ENCODE data around the gene RAB27B. TPM values are rescaled to one million over a fixed set of nuclear protein-coding genes. Genes with fewer than 3 reads are reported as not detected.
A peak's percentile ranks its signal among the peaks of the same experiment; 100 is the strongest.

Gene RAB27B
- 0.80 TPM for total RNA-seq
- polyA plus RNA-seq (ENCODE audit: insufficient read depth in 1 of 8, insufficient read length in 8 of 8, low replicate concordance in 1 of 8) = 1 to 10 TPM in 2 of 8 donors, under 1 TPM in 6; 0.22 to 1.2 (median 0.50) TPM
- long read RNA-seq, donor 1 = 0 reads
- long read RNA-seq, donor 2 = 0 reads
- long read RNA-seq, donor 3, full-length matches to known transcripts = 1 of 1 reads
- long read RNA-seq, donor 3, partial matches to known transcripts = 0 of 1 reads
- long read RNA-seq, donor 3, other reads (novel, unspliced or antisense) = 0 of 1 reads
- long read RNA-seq, donor 4 = 0 reads
- long read RNA-seq, donor 5 = 0 reads
- long read RNA-seq, donor 6 = 0 reads
- long read RNA-seq, donor 7 = 0 reads
- long read RNA-seq, donor 8 = 0 reads
- long read RNA-seq, donor 9 = 0 reads
- long read RNA-seq, donor 10 = 0 reads
- long read RNA-seq, donor 11 = 0 reads

GRCh38 chr18:54828281-54828881 is at the start of gene RAB27B:
TSS of gene RAB27B (plus strand) at chr18:54828477. CDS start at chr18:54877586, 49,109 bp downstream.
- Histone ChIP-seq H3K4me3 (ENCODE audit: low read length) (peak within 1 kb of the TSS; percentile 40), H3K9me3 (replicated peaks; ENCODE audit: control insufficient read depth, low read depth, low read length) (no peaks in the 10 kb centered on the region), H3K27me3 (ENCODE audit: control insufficient read depth, insufficient read depth, low read length) (peaks cover 5% of the 10 kb centered on the region), H3K4me1 (ENCODE audit: control insufficient read depth, insufficient read depth, low read length) (peaks cover 2% of the 10 kb centered on the region), H3K27ac (ENCODE audit: low read length) (no peak within 1 kb of the TSS), H3K36me3 (ENCODE audit: control insufficient read depth, insufficient read depth, low read length) (no peaks in the 10 kb centered on the region)
- WGBS (ENCODE audit: insufficient coverage) = under 1% methylated on average over 27 of the region's 35 CpGs
- peak; percentile 76 for DNase-seq

- H3K9me3 ChIP-seq (replicated peaks; ENCODE audit: control insufficient read depth, low read depth, low read length) = no peaks in the 10 kb centered on the region
- peaks cover 4% of the 10 kb centered on the region for H3K4me1 ChIP-seq (ENCODE audit: control insufficient read depth, insufficient read depth, low read length)
- H3K27ac ChIP-seq (ENCODE audit: low read length) = no peak overlapping the region
- H3K4me3 ChIP-seq (ENCODE audit: low read length) = no peak overlapping the region
- 90% methylated on average over 7 of the region's 11 CpGs for WGBS (ENCODE audit: insufficient coverage)
- no peaks in the 10 kb centered on the region for H3K27me3 ChIP-seq (ENCODE audit: control insufficient read depth, insufficient read depth, low read length)
- H3K36me3 ChIP-seq (ENCODE audit: control insufficient read depth, insufficient read depth, low read length) = no peaks in the 10 kb centered on the region
- DNase-seq = no peak
Observed at GRCh38 chr18:54780285-54780861, 47.9 kb upstream of the RAB27B start.

- 100% methylated on average over 1 of the region's 2 CpGs for WGBS (ENCODE audit: insufficient coverage)
- Histone ChIP-seq H3K4me1 (ENCODE audit: control insufficient read depth, insufficient read depth, low read length) (no peaks in the 10 kb centered on the region), H3K36me3 (ENCODE audit: control insufficient read depth, insufficient read depth, low read length) (no peaks in the 10 kb centered on the region), H3K27ac (ENCODE audit: low read length) (no peak overlapping the region), H3K4me3 (ENCODE audit: low read length) (no peak overlapping the region), H3K9me3 (replicated peaks; ENCODE audit: control insufficient read depth, low read depth, low read length) (no peaks in the 10 kb centered on the region), H3K27me3 (ENCODE audit: control insufficient read depth, insufficient read depth, low read length) (no peaks in the 10 kb centered on the region)
- DNase-seq = no peak
Observed at GRCh38 chr18:54780970-54781369, 47.3 kb upstream of the RAB27B start.

GRCh38 chr18:54783139-54783538 is 45.1 kb upstream of the RAB27B start:
- Histone ChIP-seq H3K4me1 (ENCODE audit: control insufficient read depth, insufficient read depth, low read length) (peaks cover 3% of the 10 kb centered on the region), H3K36me3 (ENCODE audit: control insufficient read depth, insufficient read depth, low read length) (no peaks in the 10 kb centered on the region), H3K9me3 (replicated peaks; ENCODE audit: control insufficient read depth, low read depth, low read length) (no peaks in the 10 kb centered on the region), H3K27me3 (ENCODE audit: control insufficient read depth, insufficient read depth, low read length) (no peaks in the 10 kb centered on the region), H3K4me3 (ENCODE audit: low read length) (no peak overlapping the region), H3K27ac (ENCODE audit: low read length) (no peak overlapping the region)
- no peak for DNase-seq
- no CpG with 5 or more reads among the region's 1 CpG for WGBS (ENCODE audit: insufficient coverage)

- Histone ChIP-seq H3K9me3 (replicated peaks; ENCODE audit: control insufficient read depth, low read depth, low read length) (no peaks in the 10 kb centered on the region), H3K4me3 (ENCODE audit: low read length) (no peak overlapping the region), H3K36me3 (ENCODE audit: control insufficient read depth, insufficient read depth, low read length) (no peaks in the 10 kb centered on the region), H3K27ac (ENCODE audit: low read length) (no peak overlapping the region), H3K27me3 (ENCODE audit: control insufficient read depth, insufficient read depth, low read length) (no peaks in the 10 kb centered on the region), H3K4me1 (ENCODE audit: control insufficient read depth, insufficient read depth, low read length) (peaks cover 3% of the 10 kb centered on the region)
- no CpG with 5 or more reads among the region's 1 CpG for WGBS (ENCODE audit: insufficient coverage)
- DNase-seq = no peak
Observed at GRCh38 chr18:54786206-54786605, 42.1 kb upstream of the RAB27B start.

- no peak overlapping the region for H3K4me3 ChIP-seq (ENCODE audit: low read length)
- no peak overlapping the region for H3K27ac ChIP-seq (ENCODE audit: low read length)
- peak; percentile 56 for DNase-seq
- WGBS (ENCODE audit: insufficient coverage) = 40% methylated on average over 1 of the region's 5 CpGs
- no peaks in the 10 kb centered on the region for H3K9me3 ChIP-seq (replicated peaks; ENCODE audit: control insufficient read depth, low read depth, low read length)
- H3K4me1 ChIP-seq (ENCODE audit: control insufficient read depth, insufficient read depth, low read length) = peaks cover 3% of the 10 kb centered on the region
- no peaks in the 10 kb centered on the region for H3K27me3 ChIP-seq (ENCODE audit: control insufficient read depth, insufficient read depth, low read length)
- no peaks in the 10 kb centered on the region for H3K36me3 ChIP-seq (ENCODE audit: control insufficient read depth, insufficient read depth, low read length)
Observed at GRCh38 chr18:54787121-54787520, 41.2 kb upstream of the RAB27B start.

GRCh38 chr18:54787616-54788015 is 40.7 kb upstream of the RAB27B start:
- Histone ChIP-seq H3K27ac (ENCODE audit: low read length) (no peak overlapping the region), H3K4me1 (ENCODE audit: control insufficient read depth, insufficient read depth, low read length) (peaks cover 3% of the 10 kb centered on the region), H3K36me3 (ENCODE audit: control insufficient read depth, insufficient read depth, low read length) (no peaks in the 10 kb centered on the region), H3K9me3 (replicated peaks; ENCODE audit: control insufficient read depth, low read depth, low read length) (no peaks in the 10 kb centered on the region), H3K27me3 (ENCODE audit: control insufficient read depth, insufficient read depth, low read length) (no peaks in the 10 kb centered on the region), H3K4me3 (ENCODE audit: low read length) (no peak overlapping the region)
- DNase-seq = peak; percentile 20

- H3K36me3 ChIP-seq (ENCODE audit: control insufficient read depth, insufficient read depth, low read length) = no peaks in the 10 kb centered on the region
- no peaks in the 10 kb centered on the region for H3K9me3 ChIP-seq (replicated peaks; ENCODE audit: control insufficient read depth, low read depth, low read length)
- no peaks in the 10 kb centered on the region for H3K27me3 ChIP-seq (ENCODE audit: control insufficient read depth, insufficient read depth, low read length)
- peaks cover 3% of the 10 kb centered on the region for H3K4me1 ChIP-seq (ENCODE audit: control insufficient read depth, insufficient read depth, low read length)
- no peak for DNase-seq
- no CpG with 5 or more reads among the region's 1 CpG for WGBS (ENCODE audit: insufficient coverage)
- no peak overlapping the region for H3K27ac ChIP-seq (ENCODE audit: low read length)
- no peak overlapping the region for H3K4me3 ChIP-seq (ENCODE audit: low read length)
Observed at GRCh38 chr18:54790109-54790508, 38.2 kb upstream of the RAB27B start.

GRCh38 chr18:54791657-54792056 is 36.6 kb upstream of the RAB27B start:
- 100% methylated on average over 11 of the region's 12 CpGs for WGBS (ENCODE audit: insufficient coverage)

GRCh38 chr18:54792079-54792478 is 36.2 kb upstream of the RAB27B start:
- Histone ChIP-seq H3K9me3 (replicated peaks; ENCODE audit: control insufficient read depth, low read depth, low read length) (no peaks in the 10 kb centered on the region), H3K27ac (ENCODE audit: low read length) (no peak overlapping the region), H3K36me3 (ENCODE audit: control insufficient read depth, insufficient read depth, low read length) (no peaks in the 10 kb centered on the region), H3K27me3 (ENCODE audit: control insufficient read depth, insufficient read depth, low read length) (no peaks in the 10 kb centered on the region), H3K4me3 (ENCODE audit: low read length) (no peak overlapping the region), H3K4me1 (ENCODE audit: control insufficient read depth, insufficient read depth, low read length) (peaks cover under 1% of the 10 kb centered on the region)
- no peak for DNase-seq
- 82% methylated on average over 5 of the region's 9 CpGs for WGBS (ENCODE audit: insufficient coverage)

More at GRCh38 chr18:54791657-54792056, 36.6 kb upstream of the RAB27B start:
- no peaks in the 10 kb centered on the region for H3K36me3 ChIP-seq (ENCODE audit: control insufficient read depth, insufficient read depth, low read length)
- peaks cover 3% of the 10 kb centered on the region for H3K4me1 ChIP-seq (ENCODE audit: control insufficient read depth, insufficient read depth, low read length)
- DNase-seq = no peak
- no peak overlapping the region for H3K4me3 ChIP-seq (ENCODE audit: low read length)
- H3K9me3 ChIP-seq (replicated peaks; ENCODE audit: control insufficient read depth, low read depth, low read length) = no peaks in the 10 kb centered on the region
- H3K27ac ChIP-seq (ENCODE audit: low read length) = no peak overlapping the region
- no peaks in the 10 kb centered on the region for H3K27me3 ChIP-seq (ENCODE audit: control insufficient read depth, insufficient read depth, low read length)
